Stimulated activated CD4-positive, alpha-beta T cell treated with anti-CD3 and anti-CD28 coated beads, Interleukin-15, amount 100 ng/mL, for 1 hour (primary cell): ENCODE data around the gene HYAL1.
"Not testable (repeated sequence)": the region's sequence is repeated elsewhere in the genome, so short reads cannot be mapped to it uniquely, and the experiment has no call there.

Experiments used
- DNase-seq, 2 donors: peaks; one replicate each; pipeline ENCODE4 v3.0.0-alpha.2; 2020; ENCODE audit warnings: low read depth in 1 of 2, low spot score in 1 of 2

HYAL1 gene

DNA sequence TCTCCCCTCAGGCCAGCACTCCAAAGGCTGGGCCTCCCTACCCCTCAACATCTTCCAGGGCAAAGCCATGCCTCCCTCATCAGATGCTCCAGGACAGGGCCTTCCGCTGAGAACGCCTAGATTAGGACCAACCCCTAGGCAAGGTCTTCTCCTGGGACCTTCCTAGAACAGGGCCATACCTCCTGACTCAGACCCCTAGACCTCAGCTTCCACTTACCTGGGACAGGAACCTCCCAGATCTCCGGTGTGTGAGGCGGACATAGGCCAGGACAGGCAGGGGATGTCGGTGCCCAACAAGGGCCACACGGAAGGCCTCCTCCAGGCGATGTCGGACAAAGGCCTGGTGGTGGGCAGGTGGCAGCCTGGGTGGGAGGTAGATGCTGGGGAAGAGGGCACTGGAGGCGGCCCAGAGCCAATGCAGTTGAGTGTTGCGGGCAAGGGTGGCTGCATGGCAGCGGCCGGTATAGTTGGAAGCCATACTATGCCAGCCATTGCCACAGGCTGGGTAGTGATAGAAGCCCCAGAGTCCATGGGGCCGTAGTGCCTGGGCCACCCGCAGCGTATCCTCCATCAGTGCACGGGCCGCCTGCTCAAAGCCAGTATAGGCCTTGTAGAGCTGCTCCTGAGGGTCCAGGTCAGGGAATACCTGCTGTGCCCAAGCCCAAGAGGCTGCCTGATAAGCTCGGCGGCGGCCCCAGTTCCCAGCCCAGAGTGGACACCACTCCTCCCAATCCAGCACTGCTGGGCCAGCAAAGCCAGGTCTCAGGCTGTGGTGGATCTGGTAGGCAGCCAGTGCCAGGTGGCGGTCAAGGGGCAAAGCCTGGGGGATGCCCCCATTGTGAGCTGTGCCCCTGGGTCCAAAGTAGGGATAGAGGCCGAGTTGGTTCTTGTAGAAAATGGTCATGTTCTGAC lies 8.6 kb downstream of the HYAL1 start:
- no peak for DNase-seq

DNA sequence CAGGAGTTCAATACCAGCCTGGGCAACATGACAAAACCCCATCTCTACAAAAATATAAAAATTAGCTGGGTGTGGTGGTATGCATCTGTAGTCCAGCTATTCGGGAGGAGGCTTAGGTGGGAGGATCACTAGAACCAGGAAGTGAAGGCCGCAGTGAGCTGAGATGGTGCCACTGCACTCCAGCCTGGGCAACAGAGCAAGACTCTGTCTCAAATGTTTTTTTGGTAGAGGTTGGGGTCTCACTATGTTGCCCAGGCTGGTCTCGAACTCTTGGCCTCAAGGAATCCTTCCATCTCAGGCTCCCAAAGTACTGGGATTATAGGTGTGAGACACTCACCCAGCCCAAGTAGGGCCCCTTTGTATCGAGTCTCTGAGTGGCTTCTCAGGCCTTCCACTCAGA lies 9.3 kb downstream of the HYAL1 start:
- DNase-seq: no peak

DNA sequence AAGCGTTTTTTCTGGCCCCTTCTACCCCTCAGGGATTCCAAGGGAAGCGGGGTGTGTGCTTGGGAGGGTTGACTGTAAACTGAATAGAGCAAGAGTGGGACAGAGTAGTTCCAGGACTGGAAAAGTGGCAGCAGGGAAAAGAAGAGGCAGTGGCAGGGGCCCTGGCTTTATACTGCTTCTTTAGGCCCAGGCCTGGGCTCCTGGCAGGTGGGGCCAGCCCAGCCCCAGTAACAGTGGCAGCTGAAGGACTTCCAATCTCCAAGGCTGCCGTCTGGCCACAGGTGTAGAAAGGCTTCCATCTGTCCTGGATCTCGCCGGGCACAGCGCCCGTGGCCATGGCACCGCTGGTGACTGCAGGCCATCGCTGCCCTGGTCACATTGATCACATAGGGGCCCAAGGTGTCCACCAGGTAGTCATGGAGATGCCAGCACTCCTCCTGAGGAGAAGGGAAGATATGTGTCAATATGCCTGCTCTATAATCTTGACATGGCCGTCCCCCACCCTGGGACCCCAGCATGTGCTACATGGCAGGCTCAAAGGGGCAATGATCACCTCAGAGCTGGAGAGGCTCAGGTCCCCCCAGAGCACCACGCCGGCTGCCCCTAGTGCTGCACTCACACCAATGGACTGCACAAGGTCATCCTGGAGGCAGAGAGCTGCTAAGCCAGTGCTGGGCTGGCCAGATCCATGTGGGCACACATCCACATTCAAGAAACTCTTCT lies 10.1 kb downstream of the HYAL1 start:
- DNase-seq: no peak

DNA sequence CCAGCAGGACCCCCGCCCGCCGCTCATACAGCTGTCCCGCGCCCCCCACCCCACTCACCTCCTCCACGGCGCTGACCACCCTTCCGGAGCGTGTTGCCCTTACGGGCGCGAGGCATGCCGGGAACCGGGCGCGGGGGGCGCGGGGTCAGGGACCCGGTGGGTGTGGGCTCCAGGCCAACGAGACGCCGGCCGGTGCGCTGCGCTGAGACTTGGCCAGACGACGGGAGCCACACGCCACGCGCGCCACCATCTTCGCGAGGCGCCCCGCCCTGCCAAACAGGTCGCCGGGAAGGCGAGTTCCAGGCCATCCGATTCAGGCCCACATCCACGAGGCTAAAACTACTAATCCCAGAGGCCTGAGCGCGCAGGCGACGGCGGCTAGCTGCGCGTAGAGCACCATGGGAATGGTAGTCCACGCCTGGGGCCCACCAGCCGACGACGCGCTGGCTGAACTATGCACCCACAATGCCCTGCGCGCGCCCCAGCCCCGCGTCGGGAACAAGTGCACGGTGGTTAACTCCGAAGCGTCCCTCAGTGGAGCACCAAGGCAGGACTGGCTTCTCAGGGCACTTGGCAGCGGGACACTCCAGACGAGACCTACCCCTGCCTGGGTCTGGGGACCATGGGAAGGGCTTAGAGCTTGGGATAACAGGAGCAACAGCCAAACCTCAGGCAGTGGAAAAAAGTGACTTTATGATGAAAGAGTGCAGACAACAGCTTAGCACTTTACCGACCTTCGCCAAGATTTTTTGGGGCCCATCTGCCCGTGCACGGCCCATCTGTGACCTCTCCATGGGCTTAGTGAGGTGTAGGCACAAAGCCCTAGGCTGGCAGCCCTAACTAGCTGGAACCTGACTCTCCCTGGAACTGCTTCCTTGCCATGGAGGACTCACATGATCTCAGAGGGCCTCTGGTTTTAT lies 11.0 kb downstream of the HYAL1 start, which contains the start of gene IFRD2:
IFRD2 (minus strand) TSS at position 271 of the 920 bp plus-strand sequence; CDS start at position 116, 155 bp downstream.
- DNase-seq: peak; percentile 89 to 92

DNA sequence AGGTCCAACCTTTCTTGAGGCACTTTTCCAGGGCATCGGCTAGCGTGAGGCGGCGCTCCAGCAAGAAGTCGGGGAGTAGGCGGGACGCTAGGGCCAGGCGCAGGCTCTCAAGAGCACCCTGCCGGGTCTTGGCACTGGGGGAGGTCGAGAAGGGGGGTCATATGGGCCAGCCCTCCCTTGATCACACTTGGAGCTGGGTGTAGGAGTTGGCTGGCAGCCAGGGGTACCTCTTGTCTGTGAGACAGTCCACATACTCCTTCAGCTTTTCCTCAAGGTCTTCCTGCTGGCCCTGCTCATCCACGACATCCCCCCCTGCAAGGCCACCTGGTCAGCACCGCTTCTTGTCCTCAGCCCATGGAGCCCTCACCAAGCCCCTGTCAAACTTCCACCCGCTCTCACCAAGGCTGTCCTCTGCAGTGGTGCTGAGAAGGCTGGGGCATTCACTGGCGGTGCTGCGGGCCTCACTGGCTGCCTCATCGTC lies 13.2 kb downstream of the HYAL1 start:
- DNase-seq: no peak

DNA sequence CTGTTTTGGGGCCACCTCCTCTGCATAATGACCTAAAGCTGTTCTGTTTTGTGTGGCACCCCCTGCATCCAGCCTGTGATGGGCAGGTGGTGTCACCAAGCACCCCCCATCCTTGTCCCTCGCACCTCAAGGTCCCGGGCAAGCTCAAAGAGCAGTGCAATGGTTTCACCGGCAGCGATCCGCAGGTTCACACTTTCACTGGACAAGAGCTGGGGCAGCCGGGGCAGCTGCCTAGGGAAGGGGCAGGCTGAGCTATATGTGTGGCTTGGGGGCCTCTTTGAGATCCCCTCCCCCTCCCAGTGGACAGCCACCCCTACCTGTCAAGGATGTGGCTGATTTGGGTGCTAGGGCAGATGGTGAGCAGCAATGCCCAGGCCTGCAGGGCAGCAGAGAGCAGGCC lies 14.2 kb downstream of the HYAL1 start:
- DNase-seq: no peak

DNA sequence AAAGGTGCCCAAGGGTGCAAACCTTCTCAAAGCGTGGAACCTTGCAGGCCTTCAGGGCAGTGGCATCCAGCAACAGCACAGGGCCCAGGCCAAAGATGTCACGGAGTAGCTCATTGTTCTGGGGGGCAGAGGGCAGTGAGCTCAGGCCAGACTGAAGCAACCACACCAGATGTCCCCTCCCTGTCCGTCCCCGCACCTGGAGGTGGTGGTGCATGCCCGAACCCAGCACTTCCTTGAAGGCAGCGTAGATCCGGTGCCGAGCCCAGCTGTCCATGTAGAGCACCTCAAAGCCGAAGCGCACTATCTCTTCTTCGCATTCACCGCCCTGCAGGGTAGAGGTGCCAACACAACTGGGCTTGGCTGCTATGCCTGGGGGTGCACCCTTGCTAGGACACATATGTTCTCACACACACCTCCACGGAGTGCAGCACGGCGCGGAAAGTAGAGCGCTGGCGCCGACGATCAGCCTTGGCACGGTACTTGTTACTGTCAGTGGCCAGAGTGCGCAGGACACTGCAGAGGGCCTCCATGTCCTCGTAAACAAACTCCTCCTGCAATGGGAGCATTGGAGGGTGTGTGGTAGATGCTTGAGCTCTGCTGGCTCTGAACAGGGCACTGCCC lies 14.9 kb downstream of the HYAL1 start:
- no peak for DNase-seq

DNA sequence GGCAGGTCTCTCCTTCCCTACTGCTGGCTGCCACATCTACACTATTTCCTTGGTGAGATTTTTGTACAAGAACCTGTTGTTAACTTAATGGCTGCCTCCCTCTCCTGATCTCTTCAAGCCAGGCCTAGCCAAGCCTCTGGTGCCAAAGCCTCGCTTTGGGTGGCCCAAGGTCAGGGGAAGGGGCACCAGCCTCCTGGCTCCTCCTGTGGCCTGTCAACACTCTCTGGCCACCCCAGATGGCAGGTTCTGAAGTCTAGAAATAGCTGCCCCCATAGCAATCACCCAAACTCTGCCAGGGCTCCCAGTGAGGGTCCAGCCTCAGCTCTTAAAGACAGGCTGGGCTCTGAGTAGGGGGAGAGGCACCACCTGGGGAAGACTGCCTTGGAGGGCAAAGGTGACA lies 16.1 kb downstream of the HYAL1 start:
- no peak for DNase-seq

DNA sequence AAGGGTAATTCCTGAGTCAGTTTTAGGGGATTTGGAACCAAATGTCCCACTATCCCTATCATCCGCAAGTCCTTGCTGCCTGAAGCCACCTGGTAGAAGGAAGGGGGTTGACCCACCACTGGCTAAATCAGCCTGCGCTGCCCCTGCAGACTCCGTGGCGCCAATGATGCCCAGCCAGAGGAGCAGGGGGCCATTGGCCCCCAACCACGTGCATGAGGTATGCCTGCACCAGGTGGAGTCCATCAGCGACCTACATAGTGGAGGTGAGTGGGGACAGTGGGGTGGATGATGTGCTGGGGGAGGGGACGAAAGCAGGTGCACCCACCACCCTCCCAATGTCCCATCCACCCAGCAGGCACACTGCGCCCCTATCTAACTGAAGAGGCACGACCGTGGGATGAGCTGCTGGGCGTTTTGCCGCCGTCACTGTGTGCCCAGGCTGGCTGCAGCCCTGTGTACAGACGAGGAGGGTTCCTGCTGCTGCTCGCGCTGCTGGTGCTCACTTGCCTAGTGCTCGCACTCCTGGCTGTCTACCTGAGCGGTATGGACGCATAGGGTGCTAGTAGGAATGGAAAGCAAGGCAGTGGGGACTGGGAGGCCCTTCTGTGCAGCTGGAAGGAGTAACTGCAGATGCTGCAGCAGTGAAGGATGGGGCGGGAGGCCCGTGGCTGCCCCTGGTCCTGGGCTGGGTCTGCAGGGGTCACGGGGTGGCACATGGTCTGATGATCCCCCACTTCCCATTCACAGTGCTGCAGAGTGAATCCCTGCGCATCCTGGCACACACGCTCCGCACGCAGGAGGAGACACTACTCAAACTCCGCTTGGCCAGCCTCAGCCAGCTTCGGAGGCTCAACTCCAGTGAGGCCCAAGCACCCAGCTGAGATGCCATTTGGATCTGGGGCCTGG lies 16.8 kb downstream of the HYAL1 start:
- DNase-seq: no peak

DNA sequence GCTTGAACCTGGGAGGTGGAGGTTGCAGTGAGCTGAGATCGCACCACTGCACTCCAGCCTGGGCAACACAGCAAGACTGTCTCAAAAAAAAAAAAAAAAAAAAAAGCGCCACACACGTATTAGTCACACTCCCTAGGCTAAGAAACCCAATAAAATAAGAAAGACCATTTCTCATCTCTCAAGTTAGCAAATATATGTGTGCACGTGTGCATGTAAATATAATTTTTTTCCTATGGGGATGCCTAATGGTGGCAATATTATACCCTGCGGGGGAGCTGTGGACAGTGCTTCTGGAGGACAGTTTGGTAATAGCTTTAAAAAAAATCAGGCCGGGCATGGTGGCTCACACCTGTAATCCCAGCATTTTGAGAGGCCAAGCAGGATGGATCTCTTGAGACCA lies 19.3 kb downstream of the HYAL1 start:
- DNase-seq: not testable (repeated sequence)

DNA sequence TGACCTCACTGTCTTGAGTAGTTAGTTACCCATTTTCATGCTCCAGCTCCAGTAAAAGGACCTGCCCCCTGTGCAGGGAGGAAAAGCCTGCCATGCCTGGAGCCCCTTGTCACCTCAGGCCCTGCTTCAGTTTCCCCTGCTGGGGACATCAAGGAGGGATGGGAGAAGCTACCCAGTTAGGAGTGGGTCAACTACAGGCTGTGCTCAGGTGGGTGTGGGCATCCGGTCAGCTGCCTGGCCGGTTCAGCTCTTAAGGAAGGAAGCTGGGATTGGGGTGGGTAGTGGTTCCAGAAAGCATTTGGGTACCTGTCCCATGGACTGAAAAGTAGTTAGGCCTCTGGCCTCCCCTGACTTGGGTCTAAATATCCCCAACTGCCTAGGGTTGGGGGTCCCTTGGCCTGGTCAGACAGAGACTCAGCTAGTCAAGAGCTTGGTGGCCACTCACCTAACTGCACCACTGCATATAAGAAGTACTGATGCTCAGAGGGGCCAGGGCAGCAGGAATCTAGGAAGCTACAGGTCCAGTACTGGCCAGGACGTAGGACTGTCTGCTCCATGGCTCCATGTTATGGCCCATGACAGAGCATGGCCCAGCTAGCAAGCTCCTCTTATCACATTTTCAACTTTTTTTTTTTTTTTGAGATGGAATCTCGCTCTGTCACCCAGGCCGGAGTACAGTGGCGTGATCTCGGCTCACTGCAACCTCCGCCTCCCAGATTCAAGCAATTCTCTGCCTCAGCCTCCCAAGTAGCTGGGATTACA lies 23.9 kb downstream of the HYAL1 start:
- DNase-seq: no peak

DNA sequence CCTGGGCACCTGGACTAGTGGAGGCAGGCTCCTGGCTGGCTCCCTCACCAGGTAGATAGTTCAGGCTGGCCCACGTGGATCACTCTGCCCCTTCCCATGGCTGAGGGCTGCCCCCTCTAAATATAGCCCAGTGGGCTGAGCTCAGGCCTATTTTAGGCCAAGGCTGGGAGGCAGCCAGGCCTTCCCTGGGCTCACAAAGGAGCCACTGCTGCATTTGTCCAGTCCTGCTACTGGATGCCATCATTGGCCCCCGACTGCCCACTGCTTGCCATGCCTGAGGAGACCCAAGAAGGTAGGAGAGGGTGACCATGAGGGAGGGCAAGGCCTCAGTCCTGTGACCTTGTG lies 24.5 kb downstream of the HYAL1 start, which contains the start of gene LSMEM2:
LSMEM2 (plus strand) TSS at position 208 of the 345 bp plus-strand sequence; CDS start at position 235, 27 bp downstream.
- no peak for DNase-seq

DNA sequence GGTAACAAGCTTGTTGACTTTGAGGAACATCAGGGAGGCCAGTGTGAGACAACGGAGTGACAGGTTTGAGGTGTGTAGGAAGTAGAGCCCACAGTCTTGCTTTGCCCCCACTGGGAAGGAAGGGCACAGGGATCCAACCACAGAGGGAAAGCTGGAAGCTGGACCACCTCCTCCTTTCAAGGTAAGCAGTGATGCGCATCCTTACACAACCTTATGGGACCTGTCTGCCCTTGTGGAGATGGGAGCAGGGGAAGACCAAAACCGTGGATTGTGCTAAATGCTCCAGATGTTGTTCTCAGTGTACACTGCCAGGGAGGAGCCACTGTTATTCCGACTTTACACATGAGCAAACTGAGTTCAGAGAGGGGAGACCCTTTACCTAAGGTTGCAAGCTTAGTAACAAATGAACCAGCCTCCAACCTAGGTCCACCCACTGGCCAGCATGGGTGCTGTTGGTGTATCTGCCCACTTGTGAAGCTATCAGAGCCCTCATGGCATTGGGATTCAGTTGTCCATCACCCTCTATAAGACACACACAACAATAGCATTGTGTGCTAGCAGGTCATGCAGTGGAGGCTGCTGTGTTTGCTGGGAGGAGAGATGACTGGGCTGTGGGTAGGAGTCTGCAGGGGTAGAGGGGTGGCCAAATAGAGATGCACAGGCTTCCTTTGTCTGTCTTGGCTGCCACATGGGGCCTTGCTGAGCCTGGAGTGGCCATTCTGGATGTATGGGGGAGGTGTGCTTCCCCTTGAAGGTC lies 25.1 kb downstream of the HYAL1 start:
- DNase-seq: no peak

DNA sequence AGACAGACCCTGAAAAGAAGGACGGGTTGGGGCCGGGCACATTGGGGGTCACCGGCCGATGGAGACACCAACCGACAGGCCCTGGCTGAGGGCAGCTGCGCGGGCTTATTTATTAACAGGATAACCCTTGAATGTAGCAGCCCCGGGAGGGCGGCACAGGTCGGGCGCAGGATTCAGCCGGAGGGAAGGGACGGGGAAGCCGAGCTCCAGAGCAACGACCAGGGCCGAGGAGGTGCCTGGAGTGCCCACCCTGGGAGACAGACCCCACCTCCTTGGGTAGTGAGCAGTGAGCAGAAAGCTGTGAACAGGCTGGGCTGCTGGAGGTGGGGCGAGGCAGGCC lies 26.6 kb downstream of the HYAL1 start:
- no peak for DNase-seq

DNA sequence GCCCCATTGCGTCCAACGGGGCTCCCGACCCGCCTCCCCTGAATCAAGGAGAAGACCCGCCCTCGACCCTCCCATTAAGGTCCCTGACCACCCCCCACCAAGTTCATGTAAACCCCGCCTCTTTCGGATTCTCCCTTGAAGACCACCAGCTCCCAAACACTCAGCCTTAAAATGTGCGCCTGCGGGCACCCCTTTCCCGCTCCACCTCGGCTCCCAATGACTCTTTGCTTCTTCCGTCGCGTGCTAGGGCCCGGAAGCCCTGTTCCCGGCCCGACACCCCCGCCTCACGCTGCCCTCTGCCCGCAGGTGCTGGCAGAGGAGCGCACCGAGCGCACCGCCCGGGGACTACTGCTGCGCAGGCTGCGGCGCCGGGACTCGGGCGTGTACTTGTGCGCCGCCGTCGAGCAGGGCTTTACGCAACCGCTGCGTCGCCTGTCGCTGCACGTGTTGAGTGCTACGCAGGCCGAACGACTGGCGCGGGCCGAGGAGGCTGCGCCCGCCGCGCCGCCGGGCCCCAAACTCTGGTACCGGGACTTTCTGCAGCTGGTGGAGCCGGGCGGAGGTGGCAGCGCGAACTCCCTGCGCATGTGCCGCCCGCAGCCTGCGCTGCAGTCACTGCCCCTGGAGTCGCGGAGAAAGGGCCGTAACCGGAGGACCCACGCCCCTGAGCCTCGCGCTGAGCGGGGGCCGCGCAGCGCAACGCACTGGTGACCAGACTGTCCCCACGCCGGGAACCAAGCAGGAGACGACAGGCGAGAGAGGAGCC lies 27.2 kb downstream of the HYAL1 start:
- no peak for DNase-seq

DNA sequence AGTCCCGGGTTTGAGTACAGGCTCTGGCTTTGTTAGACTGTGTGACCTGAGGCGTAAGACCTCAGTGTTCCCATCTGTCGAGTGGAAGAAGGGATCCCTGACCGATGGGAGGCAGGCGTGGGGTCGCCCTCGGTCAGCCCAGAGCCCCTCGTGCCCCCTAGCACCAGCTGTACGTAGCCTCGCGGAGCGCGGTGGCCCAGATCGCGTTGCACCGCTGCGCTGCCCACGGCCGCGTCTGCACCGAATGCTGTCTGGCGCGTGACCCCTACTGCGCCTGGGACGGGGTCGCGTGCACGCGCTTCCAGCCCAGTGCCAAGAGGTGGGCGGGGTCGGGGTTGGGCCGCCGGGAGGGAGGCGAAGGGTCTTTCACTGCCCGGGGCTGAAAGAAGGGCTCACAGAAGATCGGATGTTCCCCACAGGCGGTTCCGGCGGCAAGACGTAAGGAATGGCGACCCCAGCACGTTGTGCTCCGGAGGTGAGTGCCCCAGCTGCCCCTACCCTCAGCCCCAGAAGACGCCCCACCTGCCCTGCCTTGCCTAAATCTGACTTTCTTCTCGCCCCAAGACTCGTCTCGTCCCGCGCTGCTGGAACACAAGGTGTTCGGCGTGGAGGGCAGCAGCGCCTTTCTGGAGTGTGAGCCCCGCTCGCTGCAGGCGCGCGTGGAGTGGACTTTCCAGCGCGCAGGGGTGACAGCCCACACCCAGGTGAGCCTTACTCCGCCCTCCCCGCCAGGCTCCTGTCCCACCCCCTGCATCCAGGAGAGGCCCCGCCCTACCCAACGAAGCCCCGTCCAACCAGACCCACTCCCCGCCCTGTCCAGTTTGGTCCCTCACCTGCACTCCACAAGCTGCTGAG lies 28.0 kb downstream of the HYAL1 start:
- DNase-seq: no peak
